ENCODE measurements around the gene NCKAP5.

Gene NCKAP5

GRCh38 chr2:132998221-132998620, 570.0 kb downstream of the NCKAP5 start:
- TF ChIP-seq CTCF (IDR thresholded peaks at IDR 0.05; ENCODE audit: low read depth, low read length, missing control alignments) = no peak
- Histone ChIP-seq H3K36me3 (replicated peaks) (no peaks in the 10 kb centered on the region), H3K27ac (no peak overlapping the region), H3K27me3 (replicated peaks) (no peaks in the 10 kb centered on the region), H3K4me3 (ENCODE audit: low read depth, low read length) (no peak overlapping the region)
- DNase-seq = no peak
- in situ Hi-C loops (cut with HindIII; ENCODE audit: low pct_ligation_motif_present, low sequenced_read_pairs) = no loop called here

- no peak overlapping the region for H3K27ac ChIP-seq
- DNase-seq = no peak
- in situ Hi-C loops (cut with HindIII; ENCODE audit: low pct_ligation_motif_present, low sequenced_read_pairs) = no loop called here
- H3K36me3 ChIP-seq (replicated peaks) = no peaks in the 10 kb centered on the region
- TF ChIP-seq CTCF (IDR thresholded peaks at IDR 0.05; ENCODE audit: low read depth, low read length, missing control alignments) = no peak
- no peaks in the 10 kb centered on the region for H3K27me3 ChIP-seq (replicated peaks)
- H3K4me3 ChIP-seq (ENCODE audit: low read depth, low read length) = no peak overlapping the region
Measured at GRCh38 chr2:132991471-132992045, 576.7 kb downstream of the NCKAP5 start.

GRCh38 chr2:132984731-132985130, 583.5 kb downstream of the NCKAP5 start:
- no peaks in the 10 kb centered on the region for H3K36me3 ChIP-seq (replicated peaks)
- no peaks in the 10 kb centered on the region for H3K27me3 ChIP-seq (replicated peaks)
- in situ Hi-C loops (cut with HindIII; ENCODE audit: low pct_ligation_motif_present, low sequenced_read_pairs) = no loop called here
- no peak for DNase-seq
- TF ChIP-seq CTCF (IDR thresholded peaks at IDR 0.05; ENCODE audit: low read depth, low read length, missing control alignments) = no peak
- no peak overlapping the region for H3K27ac ChIP-seq
- no peak overlapping the region for H3K4me3 ChIP-seq (ENCODE audit: low read depth, low read length)

GRCh38 chr2:132980304-132980703, 588.0 kb downstream of the NCKAP5 start:
- Histone ChIP-seq H3K27me3 (replicated peaks) (no peaks in the 10 kb centered on the region), H3K36me3 (replicated peaks) (no peaks in the 10 kb centered on the region), H3K4me3 (ENCODE audit: low read depth, low read length) (no peak overlapping the region), H3K27ac (no peak overlapping the region)
- in situ Hi-C loops (cut with HindIII; ENCODE audit: low pct_ligation_motif_present, low sequenced_read_pairs) = no loop called here
- no peak for DNase-seq
- TF ChIP-seq CTCF (IDR thresholded peaks at IDR 0.05; ENCODE audit: low read depth, low read length, missing control alignments) = no peak

DNA sequence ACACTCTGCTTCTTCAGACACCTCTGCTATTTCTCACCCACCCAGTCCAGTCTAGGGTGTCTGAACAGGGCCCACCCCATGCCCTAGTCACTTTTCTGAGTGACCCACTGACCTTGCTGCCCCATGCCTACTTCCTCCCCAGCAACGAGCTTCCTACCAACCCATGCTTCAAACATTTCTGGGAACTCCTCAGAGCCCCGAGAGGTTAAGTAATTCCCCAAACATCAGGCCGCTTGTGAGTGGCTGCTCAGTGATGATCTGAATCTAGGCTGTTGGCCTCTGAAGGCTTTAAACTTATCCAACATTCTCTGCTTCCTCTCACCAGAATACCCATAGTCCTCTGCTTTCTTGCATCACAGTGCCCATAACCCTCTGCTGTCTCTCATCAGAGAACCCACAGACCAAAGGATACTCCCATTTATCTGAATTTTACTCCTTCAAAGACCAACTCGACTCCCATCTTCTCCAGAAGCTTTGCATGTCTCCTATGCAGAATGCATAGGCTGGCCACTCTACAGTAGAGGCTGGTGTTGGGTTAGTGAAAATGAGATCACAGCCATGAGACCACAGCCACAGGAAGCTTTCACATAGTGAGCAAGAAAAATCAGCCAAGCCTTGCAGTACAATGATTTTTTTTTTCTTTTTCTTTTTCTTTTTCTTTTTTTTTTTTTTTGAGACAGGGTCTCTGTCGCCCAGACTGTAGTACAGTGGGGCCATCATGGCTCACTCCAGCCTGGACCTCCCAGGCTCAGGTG, 588.7 kb downstream of the NCKAP5 start:
- DNase-seq = no peak
- in situ Hi-C loops (cut with HindIII; ENCODE audit: low pct_ligation_motif_present, low sequenced_read_pairs) = no loop called here

More for the DNA sequence above, 588.7 kb downstream of the NCKAP5 start:
- Histone ChIP-seq H3K27me3 (replicated peaks) (no peaks in the 10 kb centered on the region), H3K4me3 (ENCODE audit: low read depth, low read length) (no peak overlapping the region), H3K27ac (no peak overlapping the region), H3K36me3 (replicated peaks) (no peaks in the 10 kb centered on the region)
- TF ChIP-seq CTCF (IDR thresholded peaks at IDR 0.05; ENCODE audit: low read depth, low read length, missing control alignments) = no peak

Measured in brain microvascular endothelial cell (primary cell).